Glutamatergic neuron (in vitro differentiated cells): ENCODE data around the gene ZMIZ1. TPM values are rescaled to one million over a fixed set of nuclear protein-coding genes. Genes with fewer than 3 reads are reported as not detected.

Experiments used
- DNase-seq: peaks from one replicate; pipeline ENCODE4 v3.0.0; 2022
- H3K27ac Mint-ChIP-seq: one replicate; pipeline ENCODE4 v1.8.0; 2020; ENCODE audit warnings: mild to moderate bottlenecking, mixed read lengths, inconsistent platforms; ENCODE audit not compliant: unreplicated experiment
- H3K27me3 Mint-ChIP-seq: one replicate; pipeline ENCODE4 v1.8.0; 2020; ENCODE audit warnings: mild to moderate bottlenecking, moderate library complexity, mixed read lengths, inconsistent platforms; ENCODE audit not compliant: unreplicated experiment
- H3K36me3 Mint-ChIP-seq: one replicate; pipeline ENCODE4 v1.8.0; 2020; ENCODE audit warnings: mild to moderate bottlenecking, mixed read lengths, inconsistent platforms; ENCODE audit not compliant: unreplicated experiment
- H3K4me1 Mint-ChIP-seq: one replicate; pipeline ENCODE4 v1.8.0; 2020; ENCODE audit warnings: mild to moderate bottlenecking, low read depth, mixed read lengths, inconsistent platforms; ENCODE audit not compliant: unreplicated experiment
- H3K4me3 Mint-ChIP-seq: one replicate; pipeline ENCODE4 v1.8.0; 2020; ENCODE audit warnings: mild to moderate bottlenecking, mixed read lengths, inconsistent platforms; ENCODE audit not compliant: unreplicated experiment
- H3K9me3 Mint-ChIP-seq: one replicate; pipeline ENCODE4 v1.8.0; 2020; ENCODE audit warnings: mild to moderate bottlenecking, moderate library complexity, mixed read lengths, inconsistent platforms; ENCODE audit not compliant: unreplicated experiment
- CTCF ChIP-seq: fragments of 200-600 bp; sonication (generic); IDR thresholded peaks from one replicate; pipeline ENCODE4 v1.5.0; 2021; ENCODE audit not compliant: partially characterized antibody, unreplicated experiment
- total RNA-seq: library from RNA; stranded (reverse); fragmentation: NEBNext Ultra II Directional; extraction: Animal tissue kit (Norgen Biotek cat#: 25700); gene quantifications from one replicate; pipeline ENCODE4 v1.2.1, GENCODE V29; 2021; ENCODE audit not compliant: unreplicated experiment

ZMIZ1 gene
- total RNA-seq, 1 donor from 2014 or later: 230 TPM

- Mint-ChIP-seq H3K27ac (peak overlapping the region; percentile 28), H3K4me1 (no peaks in the 10 kb centered on the region), H3K4me3 (no peak overlapping the region), H3K9me3 (peaks cover 25% of the 10 kb centered on the region), H3K27me3 (peaks cover 28% of the 10 kb centered on the region), H3K36me3 (peaks cover 5% of the 10 kb centered on the region)
- no peak for TF ChIP-seq CTCF
- DNase-seq: no peak
Observed at GRCh38 chr10:79303631-79304478, 235.1 kb downstream of the ZMIZ1 start.

- no peak for TF ChIP-seq CTCF
- peaks cover 5% of the 10 kb centered on the region for H3K36me3 Mint-ChIP-seq
- H3K9me3 Mint-ChIP-seq: peaks cover 24% of the 10 kb centered on the region
- peaks cover 32% of the 10 kb centered on the region for H3K27me3 Mint-ChIP-seq
- peaks cover 2% of the 10 kb centered on the region for H3K4me1 Mint-ChIP-seq
- peak overlapping the region; percentile 45 for H3K27ac Mint-ChIP-seq
- H3K4me3 Mint-ChIP-seq: no peak overlapping the region
- DNase-seq: no peak
Observed at GRCh38 chr10:79304479-79305087, 235.8 kb downstream of the ZMIZ1 start.

GRCh38 chr10:79305515-79305914, 236.7 kb downstream of the ZMIZ1 start:
- H3K4me3 Mint-ChIP-seq: no peak overlapping the region
- H3K4me1 Mint-ChIP-seq: peaks cover 2% of the 10 kb centered on the region

GRCh38 chr10:79305988-79306387, 237.2 kb downstream of the ZMIZ1 start:
- H3K4me3 Mint-ChIP-seq: no peak overlapping the region
- TF ChIP-seq CTCF: no peak
- peaks cover 27% of the 10 kb centered on the region for H3K27me3 Mint-ChIP-seq
- H3K4me1 Mint-ChIP-seq: peaks cover 4% of the 10 kb centered on the region
- H3K36me3 Mint-ChIP-seq: peaks cover 5% of the 10 kb centered on the region
- H3K27ac Mint-ChIP-seq: no peak overlapping the region
- H3K9me3 Mint-ChIP-seq: peaks cover 26% of the 10 kb centered on the region
- no peak for DNase-seq

More at GRCh38 chr10:79305515-79305914, 236.7 kb downstream of the ZMIZ1 start:
- Mint-ChIP-seq H3K36me3 (peaks cover 5% of the 10 kb centered on the region), H3K9me3 (peaks cover 25% of the 10 kb centered on the region), H3K27ac (no peak overlapping the region), H3K27me3 (peaks cover 28% of the 10 kb centered on the region)
- DNase-seq: no peak
- TF ChIP-seq CTCF: no peak
